IPS-20b (cell line): ENCODE measurements around the gene CFAP100.

Source experiments
- H3K27ac ChIP-seq: one replicate; pipeline ENCODE4 v1.5.1; 2013; ENCODE audit warnings: low read length
- H3K27me3 ChIP-seq: 2 replicates; pipeline ENCODE4 v1.6.1; 2013; ENCODE audit warnings: mild to moderate bottlenecking, low read length, inconsistent platforms; ENCODE audit not compliant: insufficient read depth
- H3K36me3 ChIP-seq: 2 replicates; pipeline ENCODE4 v1.6.1; 2013; ENCODE audit warnings: low read depth, mild to moderate bottlenecking, inconsistent platforms, low read length, moderate library complexity; ENCODE audit not compliant: insufficient read depth
- H3K4me1 ChIP-seq: 2 replicates; pipeline ENCODE4 v1.6.1; 2013; ENCODE audit warnings: mild to moderate bottlenecking, control low read depth, inconsistent platforms, low read length, moderate library complexity; ENCODE audit not compliant: insufficient read depth
- H3K4me3 ChIP-seq: 2 replicates; pipeline ENCODE4 v1.5.1; 2013; ENCODE audit warnings: mild to moderate bottlenecking, low read length, inconsistent platforms
- H3K9ac ChIP-seq: 2 replicates; pipeline ENCODE4 v1.6.1; 2013; ENCODE audit warnings: low read depth, mild to moderate bottlenecking, inconsistent platforms, low read length, moderate library complexity
- H3K9me3 ChIP-seq: 2 replicates; pipeline ENCODE4 v1.6.1; 2013; ENCODE audit warnings: mild to moderate bottlenecking, low read depth, low read length, inconsistent platforms; ENCODE audit not compliant: insufficient read depth

The CFAP100 gene

GRCh38 chr3:126358038-126358815, 36.5 kb upstream of the CFAP100 start:
- Histone ChIP-seq H3K9me3 (no peaks in the 10 kb centered on the region), H3K9ac (peak overlapping the region; percentile 72; the same call in 1 of the 2 replicates), H3K36me3 (no peaks in the 10 kb centered on the region), H3K4me1 (peaks cover 24% of the 10 kb centered on the region; the same call in 1 of the 2 replicates), H3K4me3 (peak overlapping the region; percentile 86; the same call in 1 of the 2 replicates), H3K27me3 (peaks cover 33% of the 10 kb centered on the region), H3K27ac (no peak overlapping the region)

GRCh38 chr3:126358816-126359181, 35.9 kb upstream of the CFAP100 start:
- no peaks in the 10 kb centered on the region for H3K36me3 ChIP-seq
- H3K27ac ChIP-seq, result no peak overlapping the region
- H3K4me3 ChIP-seq, result no peak overlapping the region
- peaks cover 27% of the 10 kb centered on the region; the same call in 1 of the 2 replicates for H3K4me1 ChIP-seq
- H3K27me3 ChIP-seq, result peaks cover 33% of the 10 kb centered on the region
- H3K9me3 ChIP-seq, result no peaks in the 10 kb centered on the region
- no peak overlapping the region for H3K9ac ChIP-seq

GRCh38 chr3:126360046-126360713, 34.5 kb upstream of the CFAP100 start:
- H3K36me3 ChIP-seq, result no peaks in the 10 kb centered on the region
- H3K27me3 ChIP-seq, result peaks cover 33% of the 10 kb centered on the region
- H3K9me3 ChIP-seq, result no peaks in the 10 kb centered on the region
- H3K27ac ChIP-seq, result no peak overlapping the region
- H3K4me3 ChIP-seq, result no peak overlapping the region
- no peak overlapping the region for H3K9ac ChIP-seq
- H3K4me1 ChIP-seq, result peaks cover 25% of the 10 kb centered on the region; the same call in 1 of the 2 replicates

- no peak overlapping the region for H3K4me3 ChIP-seq
- H3K27ac ChIP-seq, result no peak overlapping the region
- H3K4me1 ChIP-seq, result peaks cover 20% of the 10 kb centered on the region; the same call in 1 of the 2 replicates
- no peaks in the 10 kb centered on the region for H3K9me3 ChIP-seq
- H3K9ac ChIP-seq, result no peak overlapping the region
- H3K27me3 ChIP-seq, result peaks cover 33% of the 10 kb centered on the region
- no peaks in the 10 kb centered on the region for H3K36me3 ChIP-seq
Observed at GRCh38 chr3:126360714-126361060, 34.0 kb upstream of the CFAP100 start.

GRCh38 chr3:126361211-126361610, 33.5 kb upstream of the CFAP100 start:
- H3K4me3 ChIP-seq, result no peak overlapping the region
- peaks cover 33% of the 10 kb centered on the region for H3K27me3 ChIP-seq
- H3K27ac ChIP-seq, result no peak overlapping the region
- H3K9me3 ChIP-seq, result no peaks in the 10 kb centered on the region
- H3K9ac ChIP-seq, result no peak overlapping the region
- no peaks in the 10 kb centered on the region for H3K36me3 ChIP-seq
- H3K4me1 ChIP-seq, result peaks cover 19% of the 10 kb centered on the region; the same call in 1 of the 2 replicates

GRCh38 chr3:126364130-126364695, 30.5 kb upstream of the CFAP100 start:
- no peak overlapping the region for H3K27ac ChIP-seq
- no peaks in the 10 kb centered on the region for H3K9me3 ChIP-seq
- H3K4me3 ChIP-seq, result no peak overlapping the region
- H3K27me3 ChIP-seq, result peaks cover 19% of the 10 kb centered on the region
- H3K36me3 ChIP-seq, result no peaks in the 10 kb centered on the region
- H3K4me1 ChIP-seq, result peaks cover 13% of the 10 kb centered on the region; the same call in 1 of the 2 replicates
- no peak overlapping the region for H3K9ac ChIP-seq

- H3K27ac ChIP-seq, result no peak overlapping the region
- no peaks in the 10 kb centered on the region for H3K36me3 ChIP-seq
- H3K4me3 ChIP-seq, result no peak overlapping the region
- no peak overlapping the region for H3K9ac ChIP-seq
- peaks cover 13% of the 10 kb centered on the region for H3K27me3 ChIP-seq
- H3K9me3 ChIP-seq, result no peaks in the 10 kb centered on the region
- peaks cover 13% of the 10 kb centered on the region; the same call in 1 of the 2 replicates for H3K4me1 ChIP-seq
Observed at GRCh38 chr3:126364731-126365301, 29.9 kb upstream of the CFAP100 start.

GRCh38 chr3:126365351-126366277, 29.1 kb upstream of the CFAP100 start:
- H3K9ac ChIP-seq, result no peak overlapping the region
- H3K27me3 ChIP-seq, result peaks cover 5% of the 10 kb centered on the region; the same call in 1 of the 2 replicates
- peaks cover 13% of the 10 kb centered on the region; the same call in 1 of the 2 replicates for H3K4me1 ChIP-seq
- H3K36me3 ChIP-seq, result no peaks in the 10 kb centered on the region
- no peak overlapping the region for H3K27ac ChIP-seq
- H3K4me3 ChIP-seq, result no peak overlapping the region
- H3K9me3 ChIP-seq, result no peaks in the 10 kb centered on the region

GRCh38 chr3:126367316-126367805, 27.3 kb upstream of the CFAP100 start:
- H3K4me3 ChIP-seq, result no peak overlapping the region
- no peak overlapping the region for H3K9ac ChIP-seq
- H3K27me3 ChIP-seq, result no peaks in the 10 kb centered on the region
- peaks cover 11% of the 10 kb centered on the region; the same call in 1 of the 2 replicates for H3K4me1 ChIP-seq
- H3K27ac ChIP-seq, result no peak overlapping the region
- no peaks in the 10 kb centered on the region for H3K9me3 ChIP-seq
- no peaks in the 10 kb centered on the region for H3K36me3 ChIP-seq

- Histone ChIP-seq H3K36me3 (no peaks in the 10 kb centered on the region), H3K27me3 (no peaks in the 10 kb centered on the region), H3K4me3 (no peak overlapping the region), H3K27ac (no peak overlapping the region), H3K9ac (no peak overlapping the region), H3K9me3 (no peaks in the 10 kb centered on the region), H3K4me1 (no peaks in the 10 kb centered on the region)
Observed at GRCh38 chr3:126369490-126369889, 25.2 kb upstream of the CFAP100 start.

GRCh38 chr3:126370055-126370454, 24.7 kb upstream of the CFAP100 start:
- no peaks in the 10 kb centered on the region for H3K4me1 ChIP-seq
- H3K9me3 ChIP-seq, result no peaks in the 10 kb centered on the region

More at GRCh38 chr3:126370055-126370454, 24.7 kb upstream of the CFAP100 start:
- Histone ChIP-seq H3K9ac (no peak overlapping the region), H3K4me3 (no peak overlapping the region), H3K36me3 (no peaks in the 10 kb centered on the region), H3K27me3 (no peaks in the 10 kb centered on the region), H3K27ac (no peak overlapping the region)
